K562 (cell line): ENCODE results near the gene GLMP. TPM values are rescaled to one million over a fixed set of nuclear protein-coding genes. Genes with fewer than 3 reads are reported as not detected.

Experiments used
- ARHGAP35 ChIP-seq: fragments of 450-650 bp; IDR thresholded peaks from 2 replicates; pipeline ENCODE4 v1.6.1; 2018; ENCODE audit not compliant: partially characterized antibody
- CAMTA2 ChIP-seq: fragments of 250-450 bp; sonication (Bioruptor Pico); conservative IDR thresholded peaks from 2 replicates; pipeline ENCODE4 v1.5.1; 2022
- DIDO1 ChIP-seq: fragments of 450-650 bp; IDR thresholded peaks from 2 replicates; pipeline ENCODE4 v1.6.1; 2016; ENCODE audit warnings: low read depth, missing biosample characterization, missing genetic modification characterization
- HNRNPH1 ChIP-seq: fragments of 200-400 bp; formaldehyde crosslinking; optimal IDR thresholded peaks from 2 replicates; pipeline ENCODE3; 2017; ENCODE audit warnings: low read depth, mild to moderate bottlenecking, low read length, moderate library complexity
- POLR2AphosphoS5 ChIP-seq: IDR thresholded peaks from 2 replicates; pipeline ENCODE4 v1.6.1; 2011; ENCODE audit warnings: mild to moderate bottlenecking, low read depth, low read length, moderate library complexity; ENCODE audit not compliant: control insufficient read depth, insufficient read depth
- SMARCB1 ChIP-seq: IDR thresholded peaks from 2 replicates; pipeline ENCODE4 v1.6.1; 2011; ENCODE audit warnings: improper control_type of control experiment, low read depth; ENCODE audit not compliant: insufficient read length
- USF1 ChIP-seq: sonication (generic); formaldehyde crosslinking; IDR thresholded peaks from 2 replicates; pipeline ENCODE4 v1.9.0; 2022; ENCODE audit warnings: mild to moderate bottlenecking, missing genetic modification reagents
- ZBTB40 ChIP-seq, 2 experiments: fragments of 450-650 bp in 1 of 2; sonication (generic) in 1 of 2; formaldehyde crosslinking in 1 of 2; IDR thresholded peaks; 2 replicates each; pipeline versions ENCODE4 v1.7.1 to v1.9.0; 2016 to 2022; ENCODE audit warnings: inconsistent platforms in 1 of 2, mild to moderate bottlenecking in 1 of 2, missing genetic modification reagents in 1 of 2
- ZFP36 ChIP-seq: fragments of 150-350 bp; IDR thresholded peaks from 2 replicates; pipeline ENCODE4 v1.6.1; 2018; ENCODE audit warnings: low read length, low read depth; ENCODE audit not compliant: partially characterized antibody
- ZNF507 ChIP-seq: conservative IDR thresholded peaks from 2 replicates; pipeline ENCODE4 v1.6.1; 2017; ENCODE audit warnings: missing genetic modification characterization, missing compliant biosample characterization
- polyA plus RNA-seq, 8 experiments: library from polyadenylated mRNA; depleted of rRNA in 4 of 8; stranded (reverse) in 5 of 8; unstranded in 3 of 8; fragments of >200 nt; fragmentation: Nextera tagmentation in 2 of 8; fragmentation: Illumina TruSeq in 1 of 8; extraction: Ambion mirVana in 2 of 8; extraction: Trizol in 1 of 8; gene quantifications; 2 replicates each; pipeline versions ENCODE4 v1.2.1 to v1.2.3, GENCODE V29; 2011 to 2014; ENCODE audit warnings: inconsistent platforms in 1 of 8, missing spikeins in 1 of 8
- total RNA-seq, 7 experiments: library from RNA; depleted of rRNA in 6 of 7; stranded (reverse); fragments of >200 nt in 6 of 7; fragmentation: Illumina TruSeq in 2 of 7; extraction: Trizol in 2 of 7; gene quantifications; 2 replicates each; pipeline versions ENCODE4 v1.2.1 to v1.2.3, GENCODE V29; 2011 to 2021; ENCODE audit warnings: low replicate concordance in 1 of 7
- TF ChIP-seq, protein P1 (sequence below), 2 experiments: fragments of 450-650 bp in 1 of 2; sonication (generic) in 1 of 2; formaldehyde crosslinking in 1 of 2; IDR thresholded peaks in 1 of 2; conservative IDR thresholded peaks in 1 of 2; 2 replicates each; pipeline versions ENCODE4 v1.6.1 to v1.8.1; 2016 to 2023; ENCODE audit warnings: mild to moderate bottlenecking in 2 of 2, moderate library complexity in 2 of 2, inconsistent platforms in 1 of 2, missing genetic modification reagents in 1 of 2
- TF ChIP-seq, protein P2 (sequence below): fragments of 250-450 bp; sonication (Bioruptor Pico); IDR thresholded peaks from 2 replicates; pipeline ENCODE4 v1.4.0; 2020; ENCODE audit warnings: borderline replicate concordance

GLMP gene
- total and polyA plus RNA-seq, 9 of the 15 experiments (the other 6 are each of a cell fraction or from before 2014, with no cell fraction given), result 8.3 to 28.2 (median 22.4) TPM

- TF ChIP-seq, protein P1, sequence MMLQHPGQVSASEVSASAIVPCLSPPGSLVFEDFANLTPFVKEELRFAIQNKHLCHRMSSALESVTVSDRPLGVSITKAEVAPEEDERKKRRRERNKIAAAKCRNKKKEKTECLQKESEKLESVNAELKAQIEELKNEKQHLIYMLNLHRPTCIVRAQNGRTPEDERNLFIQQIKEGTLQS (IDR thresholded peaks at IDR 0.05), result no peak
- TF ChIP-seq, protein P1 (CRISPR knock-in tag; conservative IDR thresholded peaks at IDR 0.05), result peak; percentile 60; the same call in 1 of the 2 replicates
- TF ChIP-seq SMARCB1 (no peak), ARHGAP35 (peak; percentile 97), HNRNPH1 (no peak), ZFP36 (peak; percentile 14), ZBTB40 (IDR thresholded peaks at IDR 0.05) (peak; percentile 100), ZBTB40 (CRISPR knock-in tag; IDR thresholded peaks at IDR 0.05) (peak; percentile 100), POLR2AphosphoS5 (peak; percentile 87), ZNF507 (tag) (no peak), USF1 (no peak), CAMTA2 (CRISPR knock-in tag) (no peak), DIDO1 (peak; percentile 96)
- TF ChIP-seq, protein P2, sequence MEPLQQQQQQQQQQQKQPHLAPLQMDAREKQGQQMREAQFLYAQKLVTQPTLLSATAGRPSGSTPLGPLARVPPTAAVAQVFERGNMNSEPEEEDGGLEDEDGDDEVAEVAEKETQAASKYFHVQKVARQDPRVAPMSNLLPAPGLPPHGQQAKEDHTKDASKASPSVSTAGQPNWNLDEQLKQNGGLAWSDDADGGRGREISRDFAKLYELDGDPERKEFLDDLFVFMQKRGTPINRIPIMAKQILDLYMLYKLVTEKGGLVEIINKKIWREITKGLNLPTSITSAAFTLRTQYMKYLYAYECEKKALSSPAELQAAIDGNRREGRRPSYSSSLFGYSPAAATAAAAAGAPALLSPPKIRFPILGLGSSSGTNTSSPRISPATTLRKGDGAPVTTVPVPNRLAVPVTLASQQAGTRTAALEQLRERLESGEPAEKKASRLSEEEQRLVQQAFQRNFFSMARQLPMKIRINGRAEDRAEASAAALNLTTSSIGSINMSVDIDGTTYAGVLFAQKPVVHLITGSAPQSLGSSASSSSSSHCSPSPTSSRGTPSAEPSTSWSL (CRISPR knock-in tag), result no peak
Observed at GRCh38 chr1:156282479-156283222, 12.8 kb downstream of the GLMP start, which contains the start of gene SMG5 (continued).
